GM19035 (cell line): ENCODE measurements around the gene ARHGAP28.
"Not testable (repeated sequence)": the region's sequence is repeated elsewhere in the genome, so short reads cannot be mapped to it uniquely, and the experiment has no call there.

Experiments used
- ATAC-seq: cut with Tn5 transposase; IDR thresholded peaks from one replicate; pipeline ENCODE4 v1.9.1; 2021; ENCODE audit not compliant: unreplicated experiment

ARHGAP28 gene

DNA sequence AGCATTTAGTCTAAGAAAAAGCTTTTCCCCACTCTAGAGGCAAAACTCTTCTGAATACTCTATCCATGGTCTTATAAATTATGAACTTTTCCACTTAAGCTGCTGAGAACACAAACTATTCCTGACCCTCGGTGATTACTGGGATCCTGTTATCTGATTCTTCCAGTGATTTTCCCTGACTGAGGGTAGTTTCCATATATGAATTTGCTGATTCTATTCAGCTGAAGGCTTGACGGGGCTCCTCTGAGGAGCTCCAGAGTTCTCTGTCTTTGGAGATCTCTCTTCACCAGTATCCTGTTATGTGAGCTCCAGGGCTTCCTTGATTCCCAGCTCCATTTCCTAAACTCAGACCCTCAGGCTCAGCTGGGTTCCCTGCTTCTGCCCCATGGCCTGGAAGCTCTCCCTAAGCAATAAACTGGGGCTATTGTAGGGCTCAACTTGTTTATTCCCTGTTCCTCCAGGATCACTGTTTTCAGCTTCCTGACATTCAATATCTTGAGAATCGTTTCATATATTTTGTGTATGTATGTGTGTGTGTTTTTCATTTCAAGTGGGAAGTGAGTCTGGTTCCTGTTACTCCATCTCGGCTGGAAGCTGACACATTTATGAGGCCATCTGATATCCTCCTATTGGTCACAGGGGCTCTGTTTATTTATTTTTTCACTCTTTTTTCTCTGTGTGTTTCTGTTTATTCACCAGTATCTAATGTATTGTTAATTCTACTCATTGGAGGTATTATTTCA, 78.2 kb downstream of the ARHGAP28 start:
- no peak for ATAC-seq

DNA sequence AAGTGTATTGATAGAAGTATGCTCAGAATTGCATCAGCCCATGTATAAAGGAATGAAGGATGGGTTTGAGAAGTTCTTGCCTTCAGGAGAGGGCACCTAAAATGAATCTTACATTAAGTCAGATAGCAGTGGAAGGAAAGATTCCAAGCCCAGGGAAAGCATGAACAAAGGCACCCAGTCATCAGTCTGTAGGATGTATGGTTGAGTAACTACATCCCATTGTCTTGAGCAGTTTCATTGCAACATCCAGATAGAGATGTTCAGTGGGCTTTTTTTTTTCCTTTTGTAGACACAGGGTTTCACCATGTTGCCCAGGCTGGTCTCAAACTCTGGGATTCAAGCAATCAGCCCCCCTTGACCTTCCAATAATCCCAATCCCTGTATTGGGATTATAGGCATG, 80.7 kb downstream of the ARHGAP28 start:
- no peak for ATAC-seq

DNA sequence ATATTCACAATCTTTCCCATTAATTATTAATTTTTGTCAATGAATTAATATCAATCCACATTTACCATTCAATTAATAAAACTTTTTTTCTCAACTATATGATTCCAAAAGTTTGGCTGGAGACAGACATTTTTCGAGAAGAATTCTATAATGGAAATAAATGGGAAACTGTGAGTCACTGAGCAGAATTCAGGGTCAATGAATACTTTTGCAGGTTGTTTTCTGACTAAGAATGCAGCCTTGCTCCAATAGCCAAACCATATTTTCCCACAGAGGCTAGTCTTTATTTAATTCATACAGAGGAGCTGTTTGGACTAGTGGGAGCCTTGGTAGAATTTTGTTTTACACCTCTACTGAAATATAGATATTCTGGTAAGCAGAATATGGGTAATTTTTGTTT, 82.3 kb downstream of the ARHGAP28 start:
- ATAC-seq = no peak

DNA sequence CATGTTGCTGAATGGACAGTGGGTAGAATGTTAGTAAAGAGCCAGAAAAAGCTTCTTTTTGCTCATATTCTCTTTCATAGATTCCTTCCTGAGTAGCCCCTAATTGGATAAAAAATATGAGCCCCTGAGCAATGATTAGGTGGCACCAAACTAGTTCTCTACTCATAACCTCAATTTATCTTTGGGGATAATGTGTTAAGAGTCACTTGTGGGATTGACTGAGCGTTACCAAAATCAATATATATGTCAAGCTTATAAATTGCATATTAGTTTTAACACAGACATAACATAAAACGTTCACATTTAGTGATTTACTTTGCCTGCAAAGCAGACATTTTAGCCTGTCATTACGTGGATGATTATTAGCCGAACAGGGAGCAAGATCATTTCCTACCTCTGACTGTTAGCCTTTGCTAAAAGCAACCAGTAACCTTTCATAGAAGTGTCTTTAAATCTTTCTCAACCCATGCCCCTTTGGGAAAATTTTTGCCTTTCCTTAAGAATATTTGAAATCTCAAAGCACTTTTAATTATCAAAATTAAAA, 85.4 kb downstream of the ARHGAP28 start:
- no peak for ATAC-seq

DNA sequence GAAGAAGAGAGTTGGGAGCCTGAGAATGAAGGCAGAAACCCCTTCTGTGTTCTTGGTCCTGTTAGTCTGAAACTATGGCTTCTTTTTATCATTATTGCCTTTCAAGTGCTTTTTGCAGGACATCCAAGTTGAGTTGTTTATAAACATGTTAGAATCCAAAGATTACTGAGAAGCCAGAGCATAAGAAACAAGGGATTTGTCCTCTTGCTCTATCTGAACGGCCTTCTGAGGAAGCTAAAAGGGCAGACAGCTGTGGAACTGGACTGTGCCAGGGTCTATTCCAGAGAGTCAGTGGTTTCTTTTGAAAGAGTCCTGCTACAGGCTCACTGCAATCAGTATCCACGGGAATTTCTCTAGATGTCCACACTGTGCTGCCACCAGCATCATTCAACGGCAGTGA, 86.6 kb downstream of the ARHGAP28 start:
- no peak for ATAC-seq

DNA sequence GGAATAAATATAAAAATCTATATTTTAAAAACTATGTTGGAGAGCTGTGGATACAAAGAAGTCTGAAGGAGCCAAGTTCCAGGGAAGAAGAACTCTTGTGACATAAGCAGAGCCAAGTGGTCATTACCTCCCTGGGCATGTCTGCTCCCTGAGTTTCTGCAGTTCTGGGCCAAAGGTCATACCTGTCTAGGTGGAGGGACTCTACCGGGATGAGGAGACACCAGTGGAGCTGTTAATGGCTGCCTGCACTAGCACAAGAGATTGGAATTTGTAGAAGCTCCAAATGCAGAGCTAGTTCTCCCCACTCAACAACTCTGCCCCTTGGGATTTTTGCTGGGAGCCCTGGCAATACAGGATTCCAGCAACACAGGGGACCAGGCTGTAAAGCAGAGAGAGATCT, 89.8 kb downstream of the ARHGAP28 start:
- ATAC-seq = no peak

DNA sequence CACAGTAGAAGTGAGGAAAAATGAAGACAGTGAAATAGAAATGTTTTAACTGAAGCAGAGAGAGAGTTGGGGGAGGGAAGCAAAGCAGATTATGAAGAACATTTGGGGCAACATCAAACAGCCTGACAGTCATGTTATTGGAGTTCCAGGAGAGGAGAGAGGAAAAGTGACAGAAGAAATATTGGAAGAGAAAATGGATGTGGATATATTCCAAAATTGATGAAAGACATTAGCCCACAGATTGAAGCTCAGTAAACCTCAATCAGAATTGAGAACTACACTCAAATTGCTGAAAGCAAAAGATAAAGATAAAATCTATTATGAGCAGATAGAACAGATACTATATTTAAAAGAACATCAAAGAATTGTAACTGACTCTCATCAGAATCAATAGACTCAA, 90.8 kb downstream of the ARHGAP28 start:
- no peak for ATAC-seq

DNA sequence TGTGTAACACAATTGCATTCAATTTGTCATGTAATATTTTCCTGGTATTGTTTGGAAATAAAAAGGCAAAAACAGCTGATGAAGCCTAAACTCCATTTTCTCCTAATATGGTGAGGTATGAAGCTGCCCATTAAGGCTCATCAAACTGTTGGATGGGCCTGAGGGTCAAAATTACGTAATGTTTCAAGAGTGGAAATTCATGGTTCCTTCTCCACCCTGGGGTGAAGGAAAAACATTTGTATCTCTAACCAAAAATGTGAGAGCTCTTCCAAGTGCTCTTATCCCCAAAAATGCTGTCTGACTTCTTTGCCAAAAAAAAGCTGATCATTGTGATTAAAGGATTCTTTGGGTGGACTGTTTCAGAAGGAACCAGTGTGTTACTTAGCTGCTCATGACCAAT, 91.8 kb downstream of the ARHGAP28 start:
- ATAC-seq = no peak

DNA sequence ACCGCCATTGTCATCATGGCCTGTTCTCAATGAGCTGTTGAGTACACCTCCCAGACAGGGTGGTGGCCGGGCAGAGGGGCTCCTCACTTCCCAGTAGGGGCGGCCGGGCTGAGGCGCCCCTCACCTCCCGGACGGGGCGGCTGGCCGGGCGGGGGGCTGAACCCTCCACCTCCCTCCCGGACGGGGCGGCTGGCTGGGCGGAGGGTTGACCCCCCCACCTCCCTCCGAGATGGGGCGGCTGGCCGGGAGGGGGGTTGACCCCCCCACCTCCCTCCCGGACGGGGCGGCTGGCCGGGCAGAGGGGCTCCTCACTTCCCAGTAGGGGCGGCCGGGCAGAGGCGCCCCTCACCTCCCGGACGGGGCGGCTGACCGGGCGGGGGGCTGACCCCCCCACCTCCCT, 97.6 kb downstream of the ARHGAP28 start:
- ATAC-seq = not testable (repeated sequence)

DNA sequence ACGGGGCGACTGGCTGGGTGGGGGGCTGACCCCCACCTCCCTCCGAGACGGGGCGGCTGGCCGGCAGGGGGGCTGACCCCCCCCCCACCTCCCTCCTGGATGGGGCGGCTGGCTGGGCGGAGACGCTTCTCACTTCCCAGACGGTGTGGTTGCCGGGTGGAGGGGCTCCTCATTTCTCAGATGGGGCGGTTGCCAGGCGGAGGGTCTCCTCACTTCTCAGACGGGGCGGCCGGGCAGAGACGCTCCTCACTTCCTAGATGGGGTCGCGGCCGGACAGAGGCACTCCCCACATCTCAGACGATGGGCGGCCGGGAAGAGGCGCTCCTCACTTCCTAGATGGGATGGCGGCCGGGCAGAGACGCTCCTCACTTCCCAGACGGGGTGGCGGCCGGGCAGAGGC, 98.0 kb downstream of the ARHGAP28 start:
- ATAC-seq = not testable (repeated sequence)

DNA sequence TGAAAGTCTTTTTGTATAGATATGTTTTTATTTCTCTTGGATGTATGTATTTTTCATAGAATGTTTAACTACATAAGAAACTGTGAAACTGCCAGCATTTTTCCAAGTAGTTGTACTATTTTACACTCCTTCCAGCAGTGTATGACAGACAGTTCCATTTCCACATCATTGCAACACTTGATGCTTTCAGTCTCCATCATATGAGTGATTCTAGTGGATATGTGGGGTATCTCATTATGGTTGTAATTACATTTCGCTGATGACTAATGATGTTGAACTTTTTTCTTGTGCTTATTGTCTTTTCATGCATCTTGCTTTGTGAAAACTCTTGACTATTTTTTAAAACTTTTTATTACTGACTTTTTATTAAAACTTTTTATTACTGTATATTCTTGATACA, 101.4 kb downstream of the ARHGAP28 start:
- ATAC-seq = no peak

DNA sequence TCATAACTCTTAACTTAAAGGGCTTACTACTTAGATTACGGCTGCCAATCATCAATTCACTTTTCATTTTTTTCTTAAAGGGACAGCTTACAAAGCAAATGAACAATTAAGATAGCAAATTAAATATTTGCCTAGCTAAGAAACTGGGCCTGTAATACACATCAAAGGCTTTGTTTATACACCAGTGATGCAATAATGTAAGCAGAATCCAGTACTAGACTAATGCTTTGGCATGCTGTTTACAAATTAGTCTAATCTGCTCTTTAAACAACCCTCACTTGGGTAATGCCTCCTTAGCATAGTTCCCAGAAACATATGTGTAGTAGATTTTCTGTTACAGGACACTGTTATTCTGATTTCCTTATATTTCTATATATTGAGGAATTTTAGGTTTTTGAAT, 105.8 kb downstream of the ARHGAP28 start:
- no peak for ATAC-seq

DNA sequence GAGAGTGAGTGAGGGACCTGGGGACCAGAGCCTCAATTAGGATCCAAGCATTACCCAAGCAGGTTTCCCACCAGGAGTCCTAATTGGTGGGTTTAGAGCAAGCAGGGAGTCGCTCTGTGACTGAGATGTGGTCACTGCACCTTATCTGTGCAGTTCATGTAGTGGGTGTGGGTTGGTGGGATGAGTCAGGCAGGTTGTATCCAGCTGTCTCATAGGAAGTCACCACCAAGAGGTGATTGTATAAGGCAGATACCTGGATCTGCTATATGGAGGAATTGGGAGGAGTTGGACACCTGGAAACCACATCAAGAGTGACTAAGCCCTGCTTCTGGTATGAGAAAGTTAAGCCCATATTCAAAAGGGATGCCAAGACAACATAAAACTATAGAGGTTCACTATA, 106.8 kb downstream of the ARHGAP28 start:
- no peak for ATAC-seq

DNA sequence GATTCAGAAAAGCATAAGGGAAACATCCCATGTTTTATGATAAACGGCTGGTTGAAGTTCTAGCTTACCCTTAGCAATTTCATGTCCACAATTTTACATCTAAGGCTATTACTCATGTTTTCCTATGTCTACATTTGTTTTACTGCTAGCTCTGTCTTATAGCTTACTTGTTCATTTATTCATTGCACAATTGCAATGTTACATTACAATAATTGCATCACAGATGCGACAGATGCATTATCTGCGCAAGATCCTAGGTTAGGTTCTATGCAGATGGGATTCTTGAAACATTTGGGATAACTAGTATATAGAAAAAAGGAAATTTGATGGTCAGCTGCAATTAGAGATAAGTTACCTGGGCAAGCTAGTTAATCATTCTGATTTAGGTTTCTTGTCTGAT, 108.4 kb downstream of the ARHGAP28 start:
- no peak for ATAC-seq

DNA sequence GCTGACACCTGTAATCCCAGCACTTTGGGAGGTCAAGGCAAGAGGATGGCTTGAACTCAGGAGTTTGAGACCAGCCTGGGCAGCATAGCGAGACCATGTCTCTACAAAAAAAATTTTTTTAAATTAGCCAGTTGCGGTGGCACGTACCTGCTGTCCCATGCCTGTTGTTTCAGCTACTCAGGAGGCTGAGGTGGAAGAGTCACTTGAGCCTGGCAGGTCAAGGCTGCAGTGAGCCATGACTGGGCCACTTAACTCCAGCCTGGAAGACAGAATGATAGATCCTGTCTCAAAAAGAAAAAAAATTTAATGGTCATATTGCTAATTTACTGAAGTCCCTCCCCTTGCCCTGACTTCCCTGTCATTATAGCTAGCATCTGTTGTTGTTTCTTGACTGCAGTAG, 112.6 kb downstream of the ARHGAP28 start:
- ATAC-seq = no peak

DNA sequence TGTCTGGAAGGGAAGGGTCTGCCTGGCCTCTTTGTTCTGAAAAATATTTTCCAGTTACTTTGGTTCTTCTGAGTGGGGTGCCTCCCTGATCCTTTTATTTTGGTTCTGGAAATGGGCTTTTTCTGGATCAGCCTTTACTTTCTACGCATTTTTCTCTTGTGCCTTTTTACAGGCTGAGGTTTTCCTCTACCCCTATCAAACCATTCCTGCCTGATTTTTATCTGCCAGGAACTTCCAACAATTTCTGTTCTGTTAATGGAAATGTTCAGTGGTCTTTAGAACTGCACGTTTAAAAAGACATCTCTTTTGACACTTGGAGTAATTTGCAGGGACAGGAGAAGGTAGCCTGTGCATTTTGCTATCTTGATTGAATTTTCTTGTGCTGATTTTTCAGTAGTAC, 113.8 kb downstream of the ARHGAP28 start:
- ATAC-seq = no peak

DNA sequence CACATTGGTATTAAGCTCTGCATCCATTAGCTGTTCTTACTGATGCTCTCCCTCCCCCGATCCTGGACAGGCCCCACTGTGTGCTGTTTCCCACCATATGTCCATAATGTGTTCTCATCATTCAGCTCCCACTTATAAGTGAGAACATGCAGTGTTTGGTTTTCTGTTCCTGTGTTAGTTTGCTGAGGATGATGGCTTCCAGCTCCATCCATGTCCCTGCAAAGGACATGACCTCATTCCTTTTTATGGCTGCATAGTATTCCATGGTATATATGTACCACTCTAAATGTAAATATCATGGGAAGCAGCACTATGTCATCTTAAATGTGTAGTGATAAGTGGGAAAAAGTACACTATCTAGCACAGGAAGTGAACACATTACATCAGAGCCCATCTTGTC, 116.0 kb downstream of the ARHGAP28 start:
- not testable (repeated sequence) for ATAC-seq

DNA sequence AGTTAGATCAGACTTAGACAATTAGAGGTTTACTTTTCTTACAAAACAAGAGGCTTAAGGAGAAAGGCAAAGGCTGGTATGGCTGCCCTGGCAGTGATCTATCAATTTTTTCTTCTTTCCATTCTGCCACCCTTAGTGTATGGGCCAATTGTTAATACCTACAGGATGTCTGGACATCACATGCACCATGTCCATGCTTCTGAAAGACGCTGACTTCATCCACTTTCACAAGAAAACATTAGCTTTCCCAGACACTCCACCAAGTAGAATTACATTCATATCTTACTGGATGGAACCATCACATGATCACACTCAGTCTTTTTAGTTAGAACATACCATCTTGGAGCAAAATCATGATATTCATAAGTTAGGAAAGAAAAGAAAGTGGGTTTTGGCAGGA, 120.9 kb downstream of the ARHGAP28 start:
- ATAC-seq = no peak

DNA sequence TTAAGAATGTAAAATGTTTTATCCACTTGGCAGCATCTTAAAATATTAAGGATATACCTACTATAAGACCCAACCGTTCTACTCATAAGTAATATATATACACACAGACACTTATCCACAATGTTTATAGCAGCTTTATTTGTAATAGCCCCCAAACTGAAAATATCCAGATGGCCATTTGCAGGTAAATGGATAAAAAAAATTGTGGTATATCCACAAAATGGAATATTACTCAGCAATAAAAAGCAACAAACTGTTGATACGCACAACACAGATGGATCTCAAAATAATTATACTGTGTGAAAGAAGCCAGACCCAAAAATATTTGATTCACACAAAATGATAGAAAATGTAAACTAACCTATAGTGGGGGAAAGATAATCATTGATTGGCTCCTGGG, 122.0 kb downstream of the ARHGAP28 start:
- ATAC-seq = no peak

DNA sequence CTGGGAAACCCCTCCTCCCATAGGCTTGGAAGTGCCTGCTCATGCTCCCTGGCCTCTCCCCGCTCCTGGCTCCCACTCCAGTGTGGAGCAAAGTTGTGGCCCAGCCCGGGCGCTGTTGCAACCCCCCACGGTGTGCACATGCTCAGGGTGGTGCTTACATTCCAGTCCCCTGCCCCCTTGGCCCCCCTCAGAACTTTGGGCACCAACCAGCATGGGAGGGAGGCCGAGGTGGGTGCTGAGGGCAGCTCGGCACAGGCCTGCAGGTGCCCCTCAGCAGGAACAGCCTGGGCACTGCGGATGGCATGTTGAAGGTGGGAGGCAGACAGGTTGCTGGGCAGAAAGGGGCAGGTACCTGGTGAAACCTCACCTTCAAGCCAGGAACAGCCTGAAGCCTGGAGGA, 125.3 kb downstream of the ARHGAP28 start:
- ATAC-seq = no peak

DNA sequence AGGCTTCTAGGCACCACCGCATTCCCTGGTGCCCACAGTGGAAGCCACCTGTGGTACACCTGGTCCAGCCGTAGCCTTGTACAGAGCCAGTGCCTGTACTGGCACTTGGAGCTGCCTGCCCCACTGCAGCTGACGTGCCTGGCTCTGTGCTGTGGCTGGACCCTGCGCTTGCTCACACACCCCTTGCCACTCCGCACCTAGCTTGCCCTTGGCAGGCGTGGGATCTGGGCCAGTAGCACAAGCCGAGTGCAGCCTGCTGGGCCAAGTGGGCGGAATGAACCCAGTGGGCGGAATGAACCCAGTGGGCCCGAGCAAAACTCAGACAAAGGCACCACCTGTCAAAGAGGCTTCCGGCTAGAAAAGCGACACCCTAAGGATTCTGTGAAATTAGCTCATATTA, 126.3 kb downstream of the ARHGAP28 start:
- ATAC-seq = no peak

DNA sequence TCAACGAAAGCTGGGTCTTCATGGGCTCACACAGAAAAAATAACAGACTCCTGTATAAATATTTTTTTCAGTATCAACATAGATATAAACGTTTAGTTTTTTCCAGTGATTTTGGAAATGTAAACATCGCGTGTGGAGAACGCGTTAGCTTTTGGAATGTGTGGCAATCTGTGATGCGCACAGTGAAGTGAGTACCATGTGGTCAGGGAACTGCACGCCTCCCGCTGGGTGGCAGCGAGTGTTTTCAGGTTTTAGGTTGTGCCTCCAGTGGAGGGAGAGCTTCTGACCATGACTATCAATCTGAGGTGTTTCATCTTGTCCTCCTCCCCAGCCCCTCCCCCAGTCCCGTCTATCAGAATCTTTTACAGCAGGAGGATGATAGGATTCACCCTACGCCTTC, 127.8 kb downstream of the ARHGAP28 start:
- no peak for ATAC-seq
